ENCODE measurements around the gene RPP25L.

The RPP25L gene

DNA sequence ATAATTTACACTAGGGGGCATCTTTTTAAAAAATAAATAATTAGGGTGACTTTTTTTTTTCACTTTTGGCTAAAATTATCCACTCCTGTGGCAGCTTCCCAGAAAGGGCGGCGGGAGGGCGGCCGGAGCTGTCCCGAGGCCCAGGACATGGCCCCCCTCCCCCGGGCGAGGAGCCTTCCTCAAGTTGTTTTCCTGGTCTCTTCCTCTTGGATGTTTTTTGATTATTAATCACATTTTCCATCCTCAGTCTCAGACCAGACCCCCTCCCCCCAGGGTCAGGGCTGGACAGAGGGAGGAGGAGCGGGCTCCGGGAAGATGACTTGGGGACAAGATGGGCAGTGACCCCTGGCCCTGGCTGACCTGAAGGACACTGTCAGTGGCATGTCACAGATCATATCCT is 17.7 kb downstream of the RPP25L start:
- DNase-seq (ENCODE audit: low read depth in 1 of 2, low spot score in 1 of 2), result no peak
- Histone ChIP-seq H3K4me3 (replicated peaks; ENCODE audit: insufficient read depth, low read length) (no peak overlapping the region), H3K27me3 (ENCODE audit: insufficient read depth, poor library complexity, severe bottlenecking) (peaks cover 38% of the 10 kb centered on the region), H3K27ac (replicated peaks) (no peak overlapping the region)
- TF ChIP-seq GABPA (IDR thresholded peaks at IDR 0.05; ENCODE audit: low read depth) (no peak), POLR2AphosphoS5 (IDR thresholded peaks at IDR 0.05; ENCODE audit: low read depth) (no peak), SPI1 (IDR thresholded peaks at IDR 0.05; ENCODE audit: borderline replicate concordance, low read depth) (no peak)
- TF ChIP-seq, protein P1, sequence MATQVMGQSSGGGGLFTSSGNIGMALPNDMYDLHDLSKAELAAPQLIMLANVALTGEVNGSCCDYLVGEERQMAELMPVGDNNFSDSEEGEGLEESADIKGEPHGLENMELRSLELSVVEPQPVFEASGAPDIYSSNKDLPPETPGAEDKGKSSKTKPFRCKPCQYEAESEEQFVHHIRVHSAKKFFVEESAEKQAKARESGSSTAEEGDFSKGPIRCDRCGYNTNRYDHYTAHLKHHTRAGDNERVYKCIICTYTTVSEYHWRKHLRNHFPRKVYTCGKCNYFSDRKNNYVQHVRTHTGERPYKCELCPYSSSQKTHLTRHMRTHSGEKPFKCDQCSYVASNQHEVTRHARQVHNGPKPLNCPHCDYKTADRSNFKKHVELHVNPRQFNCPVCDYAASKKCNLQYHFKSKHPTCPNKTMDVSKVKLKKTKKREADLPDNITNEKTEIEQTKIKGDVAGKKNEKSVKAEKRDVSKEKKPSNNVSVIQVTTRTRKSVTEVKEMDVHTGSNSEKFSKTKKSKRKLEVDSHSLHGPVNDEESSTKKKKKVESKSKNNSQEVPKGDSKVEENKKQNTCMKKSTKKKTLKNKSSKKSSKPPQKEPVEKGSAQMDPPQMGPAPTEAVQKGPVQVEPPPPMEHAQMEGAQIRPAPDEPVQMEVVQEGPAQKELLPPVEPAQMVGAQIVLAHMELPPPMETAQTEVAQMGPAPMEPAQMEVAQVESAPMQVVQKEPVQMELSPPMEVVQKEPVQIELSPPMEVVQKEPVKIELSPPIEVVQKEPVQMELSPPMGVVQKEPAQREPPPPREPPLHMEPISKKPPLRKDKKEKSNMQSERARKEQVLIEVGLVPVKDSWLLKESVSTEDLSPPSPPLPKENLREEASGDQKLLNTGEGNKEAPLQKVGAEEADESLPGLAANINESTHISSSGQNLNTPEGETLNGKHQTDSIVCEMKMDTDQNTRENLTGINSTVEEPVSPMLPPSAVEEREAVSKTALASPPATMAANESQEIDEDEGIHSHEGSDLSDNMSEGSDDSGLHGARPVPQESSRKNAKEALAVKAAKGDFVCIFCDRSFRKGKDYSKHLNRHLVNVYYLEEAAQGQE (IDR thresholded peaks at IDR 0.05; ENCODE audit: insufficient replicate concordance, low read depth), result no peak
- TF ChIP-seq, protein P2, sequence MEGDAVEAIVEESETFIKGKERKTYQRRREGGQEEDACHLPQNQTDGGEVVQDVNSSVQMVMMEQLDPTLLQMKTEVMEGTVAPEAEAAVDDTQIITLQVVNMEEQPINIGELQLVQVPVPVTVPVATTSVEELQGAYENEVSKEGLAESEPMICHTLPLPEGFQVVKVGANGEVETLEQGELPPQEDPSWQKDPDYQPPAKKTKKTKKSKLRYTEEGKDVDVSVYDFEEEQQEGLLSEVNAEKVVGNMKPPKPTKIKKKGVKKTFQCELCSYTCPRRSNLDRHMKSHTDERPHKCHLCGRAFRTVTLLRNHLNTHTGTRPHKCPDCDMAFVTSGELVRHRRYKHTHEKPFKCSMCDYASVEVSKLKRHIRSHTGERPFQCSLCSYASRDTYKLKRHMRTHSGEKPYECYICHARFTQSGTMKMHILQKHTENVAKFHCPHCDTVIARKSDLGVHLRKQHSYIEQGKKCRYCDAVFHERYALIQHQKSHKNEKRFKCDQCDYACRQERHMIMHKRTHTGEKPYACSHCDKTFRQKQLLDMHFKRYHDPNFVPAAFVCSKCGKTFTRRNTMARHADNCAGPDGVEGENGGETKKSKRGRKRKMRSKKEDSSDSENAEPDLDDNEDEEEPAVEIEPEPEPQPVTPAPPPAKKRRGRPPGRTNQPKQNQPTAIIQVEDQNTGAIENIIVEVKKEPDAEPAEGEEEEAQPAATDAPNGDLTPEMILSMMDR (IDR thresholded peaks at IDR 0.05; ENCODE audit: insufficient read depth, low read length), result no peak

DNA sequence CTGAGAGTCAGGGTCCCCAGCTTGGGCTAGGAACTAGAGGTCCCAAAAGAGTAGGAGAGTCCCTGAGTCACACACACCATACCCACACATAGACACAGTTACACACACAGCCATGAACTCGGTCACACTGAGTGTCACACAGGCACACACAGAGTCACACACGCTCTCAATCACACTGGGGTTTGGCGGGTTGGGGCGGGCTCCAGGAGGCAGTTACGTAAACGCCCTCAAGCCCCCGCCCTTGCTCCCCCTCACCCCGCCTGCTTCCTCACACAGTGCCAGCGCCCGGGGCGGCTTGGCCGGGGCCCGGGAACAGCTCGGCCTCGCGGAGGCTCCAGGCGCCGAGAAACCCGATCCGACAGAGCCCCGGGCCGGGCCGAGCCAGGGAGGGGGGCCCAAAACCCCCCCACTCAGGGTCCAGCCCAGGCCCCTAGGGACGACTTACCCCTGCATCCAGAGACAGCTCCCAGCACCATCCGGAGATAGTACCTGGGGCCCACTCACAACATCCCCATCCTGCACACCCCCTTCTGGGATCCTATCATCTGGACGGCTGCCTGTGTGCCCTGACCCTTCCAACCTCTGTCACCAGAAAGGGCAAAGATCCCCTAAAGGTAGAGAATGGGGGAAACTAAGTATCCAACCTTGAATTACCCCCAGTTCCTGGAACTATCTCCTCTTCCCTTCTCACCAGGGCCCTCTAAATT is 18.8 kb downstream of the RPP25L start:
- peaks cover 49% of the 10 kb centered on the region for H3K27me3 ChIP-seq (ENCODE audit: insufficient read depth, poor library complexity, severe bottlenecking)

DNA sequence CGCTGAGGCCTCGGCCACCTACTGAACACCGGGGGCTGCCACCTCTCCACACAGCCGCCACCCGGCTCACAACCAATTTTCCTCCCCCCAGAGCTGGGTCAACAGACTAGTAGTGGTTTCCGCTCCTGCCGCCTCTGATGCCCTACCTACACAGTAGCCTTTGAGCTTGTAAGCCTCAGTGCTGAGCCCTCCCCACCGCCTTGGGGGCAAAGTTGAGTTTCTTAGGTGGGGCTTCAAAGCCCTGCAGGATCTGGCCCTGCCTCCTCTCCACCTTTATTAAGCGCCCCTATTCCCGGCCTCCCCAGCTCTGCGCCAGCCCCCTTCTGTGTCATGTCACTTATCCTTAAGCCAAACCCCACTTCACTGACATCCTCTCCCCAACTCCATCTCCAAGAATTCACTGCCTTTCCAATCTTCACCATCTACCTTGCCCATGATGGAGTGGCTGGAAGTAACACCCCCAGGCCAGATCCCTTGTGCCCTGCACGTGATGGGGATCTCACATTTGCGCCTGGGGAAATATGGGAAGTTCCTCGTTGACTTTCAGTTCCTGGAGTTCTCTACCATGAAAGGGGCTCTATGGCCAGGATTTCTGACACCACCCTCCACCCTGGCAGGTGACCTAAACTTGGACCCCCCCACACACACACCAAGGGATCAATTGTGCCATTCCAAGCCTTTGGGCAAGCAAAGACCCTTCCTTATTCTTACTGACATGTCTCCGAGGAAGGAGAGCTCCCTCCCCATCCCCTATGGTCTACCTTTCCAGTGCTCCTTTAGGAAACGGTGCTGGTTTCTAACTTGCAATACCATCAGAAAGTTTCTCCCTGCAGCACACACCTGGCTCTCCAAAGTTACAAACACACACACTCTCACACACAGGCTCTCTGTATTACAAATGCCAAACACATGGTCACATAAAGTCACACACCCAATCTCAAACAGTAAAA is 19.7 kb downstream of the RPP25L start:
- H3K27ac ChIP-seq (replicated peaks), result no peak overlapping the region
- H3K4me3 ChIP-seq (replicated peaks; ENCODE audit: insufficient read depth, low read length), result no peak overlapping the region
- TF ChIP-seq, protein P1 (IDR thresholded peaks at IDR 0.05; ENCODE audit: insufficient replicate concordance, low read depth), result no peak
- no peak for TF ChIP-seq POLR2AphosphoS5 (IDR thresholded peaks at IDR 0.05; ENCODE audit: low read depth)
- TF ChIP-seq, protein P2 (IDR thresholded peaks at IDR 0.05; ENCODE audit: insufficient read depth, low read length), result no peak
- TF ChIP-seq GABPA (IDR thresholded peaks at IDR 0.05; ENCODE audit: low read depth), result no peak
- TF ChIP-seq SPI1 (IDR thresholded peaks at IDR 0.05; ENCODE audit: borderline replicate concordance, low read depth), result no peak
- peaks cover 58% of the 10 kb centered on the region for H3K27me3 ChIP-seq (ENCODE audit: insufficient read depth, poor library complexity, severe bottlenecking)
- DNase-seq (ENCODE audit: low read depth in 1 of 2, low spot score in 1 of 2), result no peak

More for the DNA sequence above, 18.8 kb downstream of the RPP25L start:
- Histone ChIP-seq H3K27ac (replicated peaks) (no peak overlapping the region), H3K4me3 (replicated peaks; ENCODE audit: insufficient read depth, low read length) (no peak overlapping the region)
- DNase-seq (ENCODE audit: low read depth in 1 of 2, low spot score in 1 of 2), result no peak
- TF ChIP-seq GABPA (IDR thresholded peaks at IDR 0.05; ENCODE audit: low read depth) (no peak), SPI1 (IDR thresholded peaks at IDR 0.05; ENCODE audit: borderline replicate concordance, low read depth) (no peak), POLR2AphosphoS5 (IDR thresholded peaks at IDR 0.05; ENCODE audit: low read depth) (no peak)
- TF ChIP-seq, protein P1 (IDR thresholded peaks at IDR 0.05; ENCODE audit: insufficient replicate concordance, low read depth), result no peak
- TF ChIP-seq, protein P2 (IDR thresholded peaks at IDR 0.05; ENCODE audit: insufficient read depth, low read length), result no peak
